Neural progenitor cell (in vitro differentiated cells): ENCODE measurements around the gene LRRTM4. TPM values are rescaled to one million over a fixed set of nuclear protein-coding genes. Genes with fewer than 3 reads are reported as not detected.
A peak's percentile ranks its signal among the peaks of the same experiment; 100 is the strongest.

Experiments
- DNase-seq: peaks from one replicate; pipeline ENCODE4 v3.0.0-alpha.2; 2016; ENCODE audit warnings: low spot score
- H2AFZ ChIP-seq: fragments of 200-600 bp; sonication (generic); replicated peaks from 2 replicates; pipeline ENCODE4 v1.6.1; 2016; ENCODE audit warnings: antibody characterized with exemption
- H3F3A ChIP-seq: fragments of 200-600 bp; sonication (generic); 2 replicates; pipeline ENCODE4 v1.6.1; 2016; ENCODE audit warnings: antibody characterized with exemption, low read depth
- H3K27ac ChIP-seq: fragments of 200-600 bp; sonication (generic); 2 replicates; pipeline ENCODE4 v1.5.1; 2016; ENCODE audit warnings: mild to moderate bottlenecking
- H3K27me3 ChIP-seq: fragments of 200-600 bp; sonication (generic); 2 replicates; pipeline ENCODE4 v1.6.1; 2016; ENCODE audit warnings: mild to moderate bottlenecking, moderate library complexity
- H3K36me3 ChIP-seq: fragments of 200-600 bp; sonication (generic); 2 replicates; pipeline ENCODE4 v1.5.1; 2016
- H3K4me1 ChIP-seq: fragments of 200-600 bp; sonication (generic); 2 replicates; pipeline ENCODE4 v1.6.1; 2016; ENCODE audit warnings: mixed run types
- H3K4me2 ChIP-seq: fragments of 200-600 bp; sonication (generic); 2 replicates; pipeline ENCODE4 v1.6.1; 2016
- H3K4me3 ChIP-seq: fragments of 200-600 bp; sonication (generic); 2 replicates; pipeline ENCODE4 v1.5.1; 2016
- H3K79me2 ChIP-seq: fragments of 200-600 bp; sonication (generic); 2 replicates; pipeline ENCODE4 v1.6.1; 2016; ENCODE audit warnings: low read depth
- H3K9ac ChIP-seq: fragments of 200-600 bp; sonication (generic); 2 replicates; pipeline ENCODE4 v1.6.1; 2016
- H3K9me3 ChIP-seq: fragments of 200-600 bp; sonication (generic); 2 replicates; pipeline ENCODE4 v1.5.1; 2016; ENCODE audit warnings: low read depth
- H4K20me1 ChIP-seq: fragments of 200-600 bp; sonication (generic); 2 replicates; pipeline ENCODE4 v1.6.1; 2016; ENCODE audit warnings: low read depth
- H3K27ac Mint-ChIP-seq: 3 replicates; pipeline ENCODE4 v1.8.0; 2021; ENCODE audit warnings: mixed read lengths
- H3K27me3 Mint-ChIP-seq: 2 replicates; pipeline ENCODE4 v1.8.0; 2022; ENCODE audit warnings: low read depth, mild to moderate bottlenecking, inconsistent platforms, moderate library complexity, mixed read lengths; ENCODE audit not compliant: insufficient read depth
- H3K36me3 Mint-ChIP-seq: 3 replicates; pipeline ENCODE4 v1.8.0; 2021; ENCODE audit warnings: mixed read lengths
- H3K4me1 Mint-ChIP-seq: 3 replicates; pipeline ENCODE4 v1.8.0; 2021; ENCODE audit warnings: mixed read lengths
- H3K4me3 Mint-ChIP-seq: 3 replicates; pipeline ENCODE4 v1.8.0; 2021; ENCODE audit warnings: mild to moderate bottlenecking, moderate library complexity, mixed read lengths
- H3K9me3 Mint-ChIP-seq: 3 replicates; pipeline ENCODE4 v1.8.0; 2020; ENCODE audit warnings: mixed read lengths
- CTCF ChIP-seq: fragments of 200-600 bp; sonication (generic); IDR thresholded peaks from 2 replicates; pipeline ENCODE4 v1.5.1; 2017; ENCODE audit warnings: antibody characterized with exemption, mild to moderate bottlenecking
- EZH2 ChIP-seq: fragments of 200-600 bp; sonication (generic); IDR thresholded peaks from 2 replicates; pipeline ENCODE4 v1.6.1; 2017; ENCODE audit warnings: antibody characterized with exemption, mild to moderate bottlenecking, moderate library complexity
- EZH2phosphoT487 ChIP-seq: fragments of 200-600 bp; sonication (generic); IDR thresholded peaks from 2 replicates; pipeline ENCODE4 v1.6.1; 2017; ENCODE audit warnings: antibody characterized with exemption
- total RNA-seq: library from RNA; depleted of rRNA; stranded (reverse); fragments of >200 nt; gene quantifications from 2 replicates; pipeline ENCODE4 v1.2.3, GENCODE V29; 2015; ENCODE audit warnings: low replicate concordance

Gene LRRTM4
- total RNA-seq, 1 donor from 2014 or later, result 20.4 TPM

- no peaks in the 10 kb centered on the region for H3K27me3 ChIP-seq
- Mint-ChIP-seq H3K27me3 (peaks cover 2% of the 10 kb centered on the region), H3K4me3 (no peak overlapping the region), H3K9me3 (no peaks in the 10 kb centered on the region), H3K4me1 (no peaks in the 10 kb centered on the region), H3K27ac (no peak overlapping the region), H3K36me3 (no peaks in the 10 kb centered on the region)
- H3K4me2 ChIP-seq, result no peak overlapping the region
- no peaks in the 10 kb centered on the region for H3K4me1 ChIP-seq
- no peak overlapping the region for H2AFZ ChIP-seq
- no peaks in the 10 kb centered on the region for H3K79me2 ChIP-seq
- DNase-seq, result no peak
- no peaks in the 10 kb centered on the region for H3F3A ChIP-seq
- no peaks in the 10 kb centered on the region for H3K36me3 ChIP-seq
- H4K20me1 ChIP-seq, result no peaks in the 10 kb centered on the region
- H3K9me3 ChIP-seq, result no peaks in the 10 kb centered on the region
- TF ChIP-seq CTCF, result no peak
- TF ChIP-seq EZH2phosphoT487, result no peak
- no peak for TF ChIP-seq EZH2
- H3K4me3 ChIP-seq, result no peak overlapping the region
- no peak overlapping the region for H3K27ac ChIP-seq
- H3K9ac ChIP-seq, result no peak overlapping the region
These were observed 118.0 kb downstream of the LRRTM4 start for GRCh38 chr2:77404189-77404588.

GRCh38 chr2:77398970-77399600 is 123.1 kb downstream of the LRRTM4 start:
- H3K4me3 ChIP-seq, result no peak overlapping the region
- H3K9ac ChIP-seq, result no peak overlapping the region
- H3K27ac ChIP-seq, result no peak overlapping the region
- H3K27me3 Mint-ChIP-seq, result peaks cover 2% of the 10 kb centered on the region
- no peaks in the 10 kb centered on the region for H3K9me3 Mint-ChIP-seq
- no peak overlapping the region for H2AFZ ChIP-seq
- H3K4me1 Mint-ChIP-seq, result no peaks in the 10 kb centered on the region
- no peak overlapping the region for H3K4me2 ChIP-seq
- H3K36me3 ChIP-seq, result no peaks in the 10 kb centered on the region
- peaks cover 9% of the 10 kb centered on the region for H3K4me1 ChIP-seq
- no peaks in the 10 kb centered on the region for H3K36me3 Mint-ChIP-seq
- no peaks in the 10 kb centered on the region for H3K27me3 ChIP-seq
- no peak for TF ChIP-seq EZH2
- TF ChIP-seq EZH2phosphoT487, result no peak
- TF ChIP-seq CTCF, result peak; percentile 13
- H3K79me2 ChIP-seq, result no peaks in the 10 kb centered on the region
- H3F3A ChIP-seq, result no peaks in the 10 kb centered on the region
- H4K20me1 ChIP-seq, result no peaks in the 10 kb centered on the region
- no peaks in the 10 kb centered on the region for H3K9me3 ChIP-seq
- H3K4me3 Mint-ChIP-seq, result no peak overlapping the region
- no peak for DNase-seq
- no peak overlapping the region for H3K27ac Mint-ChIP-seq

GRCh38 chr2:77397763-77398162 is 124.4 kb downstream of the LRRTM4 start:
- Mint-ChIP-seq H3K4me3 (no peak overlapping the region), H3K27me3 (peaks cover 2% of the 10 kb centered on the region), H3K4me1 (no peaks in the 10 kb centered on the region), H3K36me3 (no peaks in the 10 kb centered on the region), H3K9me3 (no peaks in the 10 kb centered on the region), H3K27ac (no peak overlapping the region)
- TF ChIP-seq EZH2phosphoT487 (no peak), EZH2 (no peak), CTCF (no peak)
- Histone ChIP-seq H3K4me1 (peaks cover 20% of the 10 kb centered on the region), H3K79me2 (no peaks in the 10 kb centered on the region), H3K9ac (no peak overlapping the region), H3K27ac (no peak overlapping the region), H3K4me2 (no peak overlapping the region), H2AFZ (no peak overlapping the region), H3F3A (no peaks in the 10 kb centered on the region), H3K27me3 (no peaks in the 10 kb centered on the region), H3K36me3 (no peaks in the 10 kb centered on the region), H4K20me1 (no peaks in the 10 kb centered on the region), H3K4me3 (no peak overlapping the region), H3K9me3 (no peaks in the 10 kb centered on the region)
- DNase-seq, result no peak
